ENCODE results near the gene PLXNA2.

Gene PLXNA2

GRCh38 chr1:208033236-208033635 lies 210.9 kb downstream of the PLXNA2 start:
- DNase-seq, result no peak

DNA sequence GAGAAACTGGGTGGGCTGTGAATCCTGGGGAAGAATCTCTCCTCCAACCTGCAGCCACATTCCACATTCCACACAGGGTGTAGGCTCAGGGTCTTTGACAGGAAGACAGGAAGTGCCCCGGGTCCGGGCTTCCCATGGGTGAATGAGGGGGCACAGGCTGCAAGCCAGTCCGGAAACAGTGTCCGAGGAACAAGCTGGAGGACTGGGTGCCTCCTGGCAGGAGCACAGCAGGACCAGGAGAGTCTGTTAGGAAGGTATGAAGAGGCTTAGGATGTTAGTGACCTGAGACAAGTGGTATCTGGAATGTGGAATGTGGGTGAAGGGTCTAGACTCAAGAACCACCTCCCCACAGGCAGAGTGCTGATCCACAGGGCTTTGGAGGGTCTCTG lies 212.3 kb downstream of the PLXNA2 start:
- DNase-seq, result no peak

- DNase-seq, result no peak
Measured at GRCh38 chr1:208031316-208031931, 212.8 kb downstream of the PLXNA2 start.

GRCh38 chr1:208030288-208031091 lies 213.7 kb downstream of the PLXNA2 start:
- no peak for DNase-seq

DNA sequence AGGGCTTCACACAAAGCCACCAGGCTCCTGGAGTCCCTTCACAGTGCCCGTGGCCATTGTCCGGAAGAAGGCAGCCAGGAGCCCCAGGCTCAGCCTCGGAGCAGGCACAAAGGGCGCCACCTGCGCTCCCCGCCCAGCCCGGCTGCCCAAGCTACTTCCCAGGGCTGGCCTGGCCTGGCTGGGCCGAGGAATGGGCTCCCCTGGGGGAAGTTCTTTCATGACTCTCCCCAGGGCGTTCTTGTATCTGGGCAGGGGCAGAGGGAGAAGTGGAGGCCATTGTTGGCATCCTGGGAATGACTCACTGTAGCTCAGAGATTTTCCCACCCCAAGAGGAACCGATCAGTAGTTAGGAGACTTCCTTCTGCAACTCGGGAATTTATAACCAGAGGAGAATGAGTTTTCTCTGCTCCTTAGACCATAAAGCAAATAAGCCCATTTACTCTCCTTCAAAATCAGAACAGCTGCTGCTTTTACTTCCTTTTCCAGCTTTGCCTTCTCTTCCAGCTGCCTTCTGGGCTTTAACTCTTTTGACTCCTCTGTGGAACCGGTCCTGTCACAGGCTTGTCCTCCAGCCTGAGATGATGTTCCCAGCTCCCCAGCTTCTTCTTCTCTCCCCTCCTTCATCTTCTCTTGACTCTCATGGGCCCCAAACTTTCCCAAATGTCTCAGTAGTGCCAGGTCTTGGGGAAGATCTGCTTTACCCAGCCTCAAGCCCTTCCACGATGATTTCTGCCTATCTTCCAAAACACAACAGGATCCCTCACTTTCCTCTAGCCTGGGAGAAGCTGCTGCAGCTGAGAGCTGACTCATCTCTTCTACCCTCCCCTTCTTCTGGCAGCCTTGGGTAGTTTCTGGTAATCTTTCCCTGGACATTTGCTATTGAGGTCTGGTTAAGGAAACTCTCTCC lies 214.6 kb downstream of the PLXNA2 start:
- no peak for DNase-seq

- DNase-seq, result no peak
Measured at GRCh38 chr1:208028526-208028925, 215.7 kb downstream of the PLXNA2 start.

DNA sequence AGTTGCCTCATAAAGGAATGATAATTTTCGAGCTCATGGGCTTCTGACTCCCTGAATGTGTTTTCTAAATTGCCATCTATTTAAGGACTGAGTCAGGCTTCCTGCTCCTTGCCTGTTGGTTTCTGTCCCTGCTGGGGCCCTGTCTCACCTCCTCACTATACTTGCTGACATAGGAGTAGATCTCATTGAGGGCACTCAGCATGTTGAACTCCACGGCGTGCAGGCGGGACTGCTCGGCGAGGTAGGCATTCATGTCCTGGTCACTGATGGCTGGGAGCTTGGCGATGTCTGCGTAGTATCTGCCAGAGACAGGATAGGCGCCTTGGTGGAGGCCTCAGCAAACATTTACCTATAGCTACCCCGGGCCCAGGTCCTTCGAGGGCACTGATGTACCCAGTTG lies 216.3 kb downstream of the PLXNA2 start:
- no peak for DNase-seq

GRCh38 chr1:208026880-208027438 lies 217.2 kb downstream of the PLXNA2 start:
- DNase-seq, result no peak

GRCh38 chr1:208025031-208025430 lies 219.2 kb downstream of the PLXNA2 start:
- DNase-seq, result no peak

- DNase-seq, result no peak
Measured at GRCh38 chr1:208024406-208024805, 219.8 kb downstream of the PLXNA2 start.

- DNase-seq, result no peak
Measured at GRCh38 chr1:208019257-208019656, 224.9 kb downstream of the PLXNA2 start.

GRCh38 chr1:208015255-208015654 lies 228.9 kb downstream of the PLXNA2 start:
- DNase-seq, result no peak

DNA sequence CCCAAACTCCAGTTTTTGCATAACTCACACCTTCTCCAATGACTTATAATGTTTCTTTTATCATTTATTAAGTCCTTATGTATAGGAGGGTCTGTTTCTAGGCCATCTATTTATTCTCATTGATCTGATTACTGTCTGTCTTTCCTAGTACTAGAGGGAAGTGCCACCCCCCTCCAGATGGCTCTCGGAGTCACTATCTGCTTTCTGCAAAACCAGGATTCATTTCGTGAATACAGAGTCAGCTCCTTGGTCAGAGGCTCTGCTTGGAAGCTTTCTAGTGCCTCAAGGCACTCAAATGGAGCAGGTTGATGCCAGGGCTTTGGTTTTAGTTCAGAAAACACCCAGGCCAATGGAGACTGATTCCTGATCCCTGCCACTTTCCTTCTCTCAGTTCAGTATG lies 231.0 kb downstream of the PLXNA2 start:
- DNase-seq, result no peak

GRCh38 chr1:208012721-208013120 lies 231.5 kb downstream of the PLXNA2 start:
- DNase-seq, result no peak

DNA sequence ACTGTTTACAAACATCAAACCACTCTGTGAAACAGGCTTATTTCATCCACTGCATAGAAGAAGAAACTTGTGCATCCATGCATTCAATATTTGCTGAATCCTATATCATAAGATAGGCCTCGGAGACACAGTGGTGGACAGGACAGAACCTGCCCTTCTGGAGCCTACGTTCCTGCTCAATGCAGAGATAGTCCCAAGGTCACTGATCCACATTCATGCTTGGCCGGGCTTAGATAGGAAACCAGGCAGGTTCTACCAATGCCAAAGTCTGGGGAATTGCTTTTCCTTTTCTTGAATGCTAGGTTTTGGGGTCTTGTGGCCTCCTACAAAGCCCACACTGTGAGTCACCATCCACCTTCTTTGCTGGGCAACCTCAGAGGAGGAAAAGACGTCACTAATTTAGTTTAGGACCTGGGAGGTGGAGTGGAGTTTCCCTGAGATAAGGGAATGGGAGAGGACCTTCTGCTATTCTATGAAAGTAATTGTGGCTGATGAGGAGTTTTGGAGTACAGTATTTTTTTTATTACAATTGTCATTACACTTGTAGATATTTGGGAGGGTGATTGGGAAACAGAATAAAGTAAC lies 233.6 kb downstream of the PLXNA2 start:
- no peak for DNase-seq

DNA sequence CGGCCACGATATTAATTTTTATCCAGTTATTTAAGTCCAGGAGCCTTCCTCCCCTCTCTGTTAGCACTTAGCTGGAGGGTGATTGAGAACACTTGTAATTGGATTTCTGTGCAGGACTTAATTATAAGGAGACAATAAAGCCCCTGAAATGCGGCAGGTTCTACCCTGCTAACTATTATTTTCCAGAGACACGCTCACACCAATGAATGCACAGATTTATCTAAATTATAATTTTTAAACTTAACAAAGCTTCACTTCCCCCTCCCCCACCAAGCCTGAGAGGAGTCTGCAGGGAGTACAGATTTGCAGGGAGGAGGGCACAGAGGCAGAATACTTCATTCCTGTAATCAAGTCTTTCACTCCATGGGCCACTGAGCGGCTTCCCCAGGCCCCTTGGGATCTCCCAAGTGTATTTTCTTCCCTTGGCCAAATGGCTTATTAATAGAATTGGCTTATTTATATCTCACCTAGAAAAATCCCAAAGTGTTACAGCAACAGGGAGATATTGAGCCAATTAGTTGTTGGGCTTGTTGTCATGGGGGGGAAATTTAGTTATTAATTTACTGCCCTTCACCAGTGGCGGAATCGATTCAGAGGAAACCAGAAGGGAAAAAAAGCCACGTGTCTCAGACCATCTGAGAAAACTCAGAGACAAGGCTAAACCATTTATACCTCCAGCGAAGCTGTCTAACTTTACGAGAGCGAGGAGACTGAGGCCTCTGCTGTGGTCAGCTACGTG lies 234.3 kb downstream of the PLXNA2 start:
- DNase-seq, result no peak

GRCh38 chr1:208009303-208009702 lies 234.9 kb downstream of the PLXNA2 start:
- no peak for DNase-seq

DNA sequence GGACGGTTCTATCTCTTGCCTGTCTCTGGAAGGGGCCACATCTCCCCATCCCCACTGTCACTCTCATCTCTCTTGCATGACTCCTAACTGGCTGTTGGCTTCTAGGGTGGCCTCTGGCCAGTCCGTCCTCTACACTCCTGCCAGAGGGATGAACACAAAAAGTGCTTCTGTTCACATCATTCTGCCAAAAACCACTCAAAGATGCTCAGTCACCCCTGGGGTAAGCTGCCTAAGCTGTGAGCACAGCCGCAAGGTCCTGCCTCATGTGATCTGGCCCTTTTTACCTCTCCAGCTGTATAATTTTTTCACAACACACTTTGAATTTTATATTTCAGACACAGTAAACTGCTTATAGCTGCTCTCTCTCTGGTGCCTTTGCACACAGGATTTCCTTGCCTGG lies 235.7 kb downstream of the PLXNA2 start:
- DNase-seq, result no peak

DNA sequence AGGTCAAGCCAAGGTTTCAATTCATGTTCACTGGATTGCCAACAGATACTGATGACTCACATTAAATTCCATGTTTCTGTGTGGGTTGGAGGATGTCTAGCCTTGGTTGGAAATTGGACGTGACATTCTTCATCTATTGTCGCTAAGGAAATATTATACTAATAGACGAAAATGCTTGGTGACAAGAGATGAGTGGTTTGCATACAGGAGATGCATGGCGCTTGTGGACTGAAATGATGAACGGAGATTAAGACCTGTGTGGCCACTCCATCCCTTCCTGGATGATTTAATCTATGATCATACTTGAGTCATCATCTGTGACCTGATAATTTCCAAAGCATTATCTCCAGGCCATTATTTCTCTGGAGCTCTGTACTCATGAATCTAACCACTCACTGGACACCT lies 236.2 kb downstream of the PLXNA2 start:
- no peak for DNase-seq

- DNase-seq, result no peak
Measured at GRCh38 chr1:208007319-208007937, 236.8 kb downstream of the PLXNA2 start.

DNA sequence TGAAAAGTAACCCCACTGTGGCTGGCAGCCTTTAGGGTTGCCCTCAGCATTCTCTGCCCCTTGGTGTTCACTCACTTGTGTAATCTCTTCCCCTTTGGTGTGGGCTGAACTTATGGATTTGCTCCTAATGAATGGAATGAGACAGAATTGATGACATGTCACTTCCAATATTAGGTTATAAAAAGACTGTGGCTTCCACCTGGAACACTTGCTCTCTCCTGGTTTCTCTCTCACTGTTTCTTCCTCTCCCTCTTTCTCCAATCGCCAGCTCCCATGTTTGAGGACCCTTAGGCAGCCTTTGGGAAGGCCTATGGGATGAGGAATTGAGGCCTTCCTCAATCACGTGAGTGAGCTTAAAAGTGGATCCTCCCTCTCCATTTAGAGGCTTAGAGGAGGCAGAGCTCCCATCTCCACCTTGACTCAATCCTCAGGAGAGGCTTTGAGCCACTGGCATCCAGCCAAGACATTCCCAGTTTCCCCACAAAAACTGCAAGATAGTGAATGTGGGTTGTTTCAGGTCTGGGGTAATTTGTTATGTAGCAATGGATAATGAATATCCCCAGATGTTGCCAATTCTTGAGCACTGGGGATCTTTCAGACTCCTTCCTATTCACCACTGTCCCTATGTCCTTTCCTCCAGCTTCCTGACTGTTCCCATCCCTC lies 237.8 kb downstream of the PLXNA2 start:
- DNase-seq, result no peak
